Neural progenitor cell (in vitro differentiated cells): Measurements from ENCODE around the gene RAB20. TPM values are rescaled to one million over a fixed set of nuclear protein-coding genes. Genes with fewer than 3 reads are reported as not detected.

ENCODE experiments used
- DNase-seq: peaks from one replicate; pipeline ENCODE4 v3.0.0-alpha.2; 2016; ENCODE audit warnings: low spot score
- H2AFZ ChIP-seq: fragments of 200-600 bp; sonication (generic); replicated peaks from 2 replicates; pipeline ENCODE4 v1.6.1; 2016; ENCODE audit warnings: antibody characterized with exemption
- H3F3A ChIP-seq: fragments of 200-600 bp; sonication (generic); 2 replicates; pipeline ENCODE4 v1.6.1; 2016; ENCODE audit warnings: antibody characterized with exemption, low read depth
- H3K27ac ChIP-seq: fragments of 200-600 bp; sonication (generic); 2 replicates; pipeline ENCODE4 v1.5.1; 2016; ENCODE audit warnings: mild to moderate bottlenecking
- H3K27me3 ChIP-seq: fragments of 200-600 bp; sonication (generic); 2 replicates; pipeline ENCODE4 v1.6.1; 2016; ENCODE audit warnings: mild to moderate bottlenecking, moderate library complexity
- H3K36me3 ChIP-seq: fragments of 200-600 bp; sonication (generic); 2 replicates; pipeline ENCODE4 v1.5.1; 2016
- H3K4me1 ChIP-seq: fragments of 200-600 bp; sonication (generic); 2 replicates; pipeline ENCODE4 v1.6.1; 2016; ENCODE audit warnings: mixed run types
- H3K4me2 ChIP-seq: fragments of 200-600 bp; sonication (generic); 2 replicates; pipeline ENCODE4 v1.6.1; 2016
- H3K4me3 ChIP-seq: fragments of 200-600 bp; sonication (generic); 2 replicates; pipeline ENCODE4 v1.5.1; 2016
- H3K79me2 ChIP-seq: fragments of 200-600 bp; sonication (generic); 2 replicates; pipeline ENCODE4 v1.6.1; 2016; ENCODE audit warnings: low read depth
- H3K9ac ChIP-seq: fragments of 200-600 bp; sonication (generic); 2 replicates; pipeline ENCODE4 v1.6.1; 2016
- H3K9me3 ChIP-seq: fragments of 200-600 bp; sonication (generic); 2 replicates; pipeline ENCODE4 v1.5.1; 2016; ENCODE audit warnings: low read depth
- H4K20me1 ChIP-seq: fragments of 200-600 bp; sonication (generic); 2 replicates; pipeline ENCODE4 v1.6.1; 2016; ENCODE audit warnings: low read depth
- H3K27ac Mint-ChIP-seq: 3 replicates; pipeline ENCODE4 v1.8.0; 2021; ENCODE audit warnings: mixed read lengths
- H3K27me3 Mint-ChIP-seq: 2 replicates; pipeline ENCODE4 v1.8.0; 2022; ENCODE audit warnings: low read depth, mild to moderate bottlenecking, inconsistent platforms, moderate library complexity, mixed read lengths; ENCODE audit not compliant: insufficient read depth
- H3K36me3 Mint-ChIP-seq: 3 replicates; pipeline ENCODE4 v1.8.0; 2021; ENCODE audit warnings: mixed read lengths
- H3K4me1 Mint-ChIP-seq: 3 replicates; pipeline ENCODE4 v1.8.0; 2021; ENCODE audit warnings: mixed read lengths
- H3K4me3 Mint-ChIP-seq: 3 replicates; pipeline ENCODE4 v1.8.0; 2021; ENCODE audit warnings: mild to moderate bottlenecking, moderate library complexity, mixed read lengths
- H3K9me3 Mint-ChIP-seq: 3 replicates; pipeline ENCODE4 v1.8.0; 2020; ENCODE audit warnings: mixed read lengths
- EZH2 ChIP-seq: fragments of 200-600 bp; sonication (generic); IDR thresholded peaks from 2 replicates; pipeline ENCODE4 v1.6.1; 2017; ENCODE audit warnings: antibody characterized with exemption, mild to moderate bottlenecking, moderate library complexity
- EZH2phosphoT487 ChIP-seq: fragments of 200-600 bp; sonication (generic); IDR thresholded peaks from 2 replicates; pipeline ENCODE4 v1.6.1; 2017; ENCODE audit warnings: antibody characterized with exemption
- total RNA-seq: library from RNA; depleted of rRNA; stranded (reverse); fragments of >200 nt; gene quantifications from 2 replicates; pipeline ENCODE4 v1.2.3, GENCODE V29; 2015; ENCODE audit warnings: low replicate concordance
- TF ChIP-seq, protein P1 (sequence below): fragments of 200-600 bp; sonication (generic); IDR thresholded peaks from 2 replicates; pipeline ENCODE4 v1.5.1; 2017; ENCODE audit warnings: antibody characterized with exemption, mild to moderate bottlenecking

Gene RAB20
- total RNA-seq, 1 donor from 2014 or later = 0.58 TPM

- H4K20me1 ChIP-seq = no peaks in the 10 kb centered on the region
- DNase-seq = no peak
Measured at GRCh38 chr13:110495881-110496280, 65.6 kb downstream of the RAB20 start.

DNA sequence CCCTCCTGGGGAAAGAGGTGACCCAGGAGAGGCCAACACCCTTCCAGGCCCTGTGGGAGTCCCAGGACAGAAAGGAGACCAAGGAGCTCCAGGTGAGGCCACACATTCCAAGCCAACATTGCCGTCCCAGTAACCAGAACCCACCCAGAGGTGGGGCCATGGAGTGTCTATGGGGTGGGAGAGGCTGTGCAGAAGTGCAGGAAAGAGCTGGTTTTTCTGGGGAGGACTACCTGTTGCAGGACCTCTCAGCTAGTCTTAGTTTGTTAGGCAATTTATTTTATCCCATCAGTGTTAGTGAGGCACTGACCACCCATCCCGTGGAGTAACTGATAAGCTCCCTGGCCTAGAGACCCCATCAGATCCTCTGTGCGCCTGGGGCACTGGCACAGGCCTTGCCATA, 66.1 kb downstream of the RAB20 start:
- no peak overlapping the region for H3K4me3 Mint-ChIP-seq
- no peaks in the 10 kb centered on the region for H4K20me1 ChIP-seq
- no peaks in the 10 kb centered on the region for H3F3A ChIP-seq
- H3K4me1 ChIP-seq = no peaks in the 10 kb centered on the region
- peaks cover 53% of the 10 kb centered on the region for H3K36me3 Mint-ChIP-seq
- H3K27me3 ChIP-seq = no peaks in the 10 kb centered on the region
- no peaks in the 10 kb centered on the region for H3K4me1 Mint-ChIP-seq
- H3K27me3 Mint-ChIP-seq = peaks cover 2% of the 10 kb centered on the region
- H3K4me3 ChIP-seq = no peak overlapping the region
- H3K9ac ChIP-seq = no peak overlapping the region
- no peak overlapping the region for H2AFZ ChIP-seq
- H3K79me2 ChIP-seq = no peaks in the 10 kb centered on the region
- TF ChIP-seq EZH2phosphoT487 = no peak
- TF ChIP-seq EZH2 = no peak
- TF ChIP-seq, protein P1, sequence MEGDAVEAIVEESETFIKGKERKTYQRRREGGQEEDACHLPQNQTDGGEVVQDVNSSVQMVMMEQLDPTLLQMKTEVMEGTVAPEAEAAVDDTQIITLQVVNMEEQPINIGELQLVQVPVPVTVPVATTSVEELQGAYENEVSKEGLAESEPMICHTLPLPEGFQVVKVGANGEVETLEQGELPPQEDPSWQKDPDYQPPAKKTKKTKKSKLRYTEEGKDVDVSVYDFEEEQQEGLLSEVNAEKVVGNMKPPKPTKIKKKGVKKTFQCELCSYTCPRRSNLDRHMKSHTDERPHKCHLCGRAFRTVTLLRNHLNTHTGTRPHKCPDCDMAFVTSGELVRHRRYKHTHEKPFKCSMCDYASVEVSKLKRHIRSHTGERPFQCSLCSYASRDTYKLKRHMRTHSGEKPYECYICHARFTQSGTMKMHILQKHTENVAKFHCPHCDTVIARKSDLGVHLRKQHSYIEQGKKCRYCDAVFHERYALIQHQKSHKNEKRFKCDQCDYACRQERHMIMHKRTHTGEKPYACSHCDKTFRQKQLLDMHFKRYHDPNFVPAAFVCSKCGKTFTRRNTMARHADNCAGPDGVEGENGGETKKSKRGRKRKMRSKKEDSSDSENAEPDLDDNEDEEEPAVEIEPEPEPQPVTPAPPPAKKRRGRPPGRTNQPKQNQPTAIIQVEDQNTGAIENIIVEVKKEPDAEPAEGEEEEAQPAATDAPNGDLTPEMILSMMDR = no peak
- no peaks in the 10 kb centered on the region for H3K9me3 ChIP-seq
- no peaks in the 10 kb centered on the region for H3K9me3 Mint-ChIP-seq
- H3K4me2 ChIP-seq = no peak overlapping the region
- H3K27ac Mint-ChIP-seq = no peak overlapping the region
- H3K27ac ChIP-seq = no peak overlapping the region
- peaks cover 8% of the 10 kb centered on the region for H3K36me3 ChIP-seq
- no peak for DNase-seq

More at GRCh38 chr13:110495881-110496280, 65.6 kb downstream of the RAB20 start:
- Histone ChIP-seq H3K27me3 (no peaks in the 10 kb centered on the region), H3K79me2 (no peaks in the 10 kb centered on the region), H3K4me2 (no peak overlapping the region), H3K9ac (no peak overlapping the region), H3K4me3 (no peak overlapping the region), H3K4me1 (no peaks in the 10 kb centered on the region), H3K27ac (no peak overlapping the region), H3K36me3 (peaks cover 8% of the 10 kb centered on the region), H3F3A (no peaks in the 10 kb centered on the region), H2AFZ (no peak overlapping the region), H3K9me3 (no peaks in the 10 kb centered on the region)
- TF ChIP-seq EZH2phosphoT487 (no peak), EZH2 (no peak)
- TF ChIP-seq, protein P1 = no peak
- peaks cover 55% of the 10 kb centered on the region for H3K36me3 Mint-ChIP-seq
- no peak overlapping the region for H3K27ac Mint-ChIP-seq
- no peak overlapping the region for H3K4me3 Mint-ChIP-seq
- H3K9me3 Mint-ChIP-seq = no peaks in the 10 kb centered on the region
- H3K27me3 Mint-ChIP-seq = no peaks in the 10 kb centered on the region
- H3K4me1 Mint-ChIP-seq = no peaks in the 10 kb centered on the region

DNA sequence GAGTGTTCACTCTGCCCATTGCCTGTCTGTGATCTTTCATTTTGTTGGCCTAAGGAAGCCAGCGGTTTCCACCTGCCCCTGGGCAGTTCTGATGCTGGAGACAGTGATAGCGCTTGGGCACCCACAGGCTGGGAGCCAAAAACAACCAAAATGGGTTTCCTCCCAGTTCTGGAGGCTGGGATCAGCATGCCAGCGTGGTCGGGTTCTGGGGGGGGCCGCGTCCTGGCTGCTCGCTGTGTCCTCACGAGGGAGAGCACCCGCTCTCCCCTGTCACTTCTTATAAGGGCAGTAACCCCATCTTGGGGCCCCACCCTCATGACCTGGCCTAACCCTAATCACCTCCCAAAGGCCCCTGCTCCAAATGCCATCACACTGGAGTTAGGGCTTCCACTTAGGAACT, 67.9 kb downstream of the RAB20 start:
- H3K27ac ChIP-seq = no peak overlapping the region
- H3K4me2 ChIP-seq = no peak overlapping the region
- H3K27ac Mint-ChIP-seq = no peak overlapping the region
- H3K79me2 ChIP-seq = no peaks in the 10 kb centered on the region
- H3K4me3 ChIP-seq = no peak overlapping the region
- H3K4me1 ChIP-seq = no peaks in the 10 kb centered on the region
- no peaks in the 10 kb centered on the region for H3K4me1 Mint-ChIP-seq
- peaks cover 8% of the 10 kb centered on the region for H3K36me3 ChIP-seq
- H3F3A ChIP-seq = no peaks in the 10 kb centered on the region
- H2AFZ ChIP-seq = no peak overlapping the region
- no peak overlapping the region for H3K4me3 Mint-ChIP-seq
- H3K9me3 Mint-ChIP-seq = no peaks in the 10 kb centered on the region
- H3K9ac ChIP-seq = no peak overlapping the region
- H3K36me3 Mint-ChIP-seq = peaks cover 45% of the 10 kb centered on the region
- no peaks in the 10 kb centered on the region for H3K27me3 ChIP-seq
- H3K9me3 ChIP-seq = no peaks in the 10 kb centered on the region
- peaks cover 2% of the 10 kb centered on the region for H3K27me3 Mint-ChIP-seq
- TF ChIP-seq, protein P1 = no peak
- TF ChIP-seq EZH2 (no peak), EZH2phosphoT487 (no peak)
- DNase-seq = no peak
- H4K20me1 ChIP-seq = peaks cover 11% of the 10 kb centered on the region
